NB4 (cell line): ENCODE results near the gene TCERG1L.

Source experiments
- DNase-seq: peaks from one replicate; pipeline ENCODE4 v3.0.0; 2010; ENCODE audit warnings: low read depth
- H3K4me3 ChIP-seq: one replicate; pipeline ENCODE4 v1.5.1; 2011; ENCODE audit warnings: mild to moderate bottlenecking, low read depth, low read length, moderate library complexity
- CTCF ChIP-seq: IDR thresholded peaks from one replicate; pipeline ENCODE4 v1.5.1; 2012; ENCODE audit warnings: low read depth, low read length
- MAX ChIP-seq: IDR thresholded peaks from 2 replicates; pipeline ENCODE4 v1.6.1; 2011; ENCODE audit warnings: low read depth, low read length
- MYC ChIP-seq: IDR thresholded peaks from 2 replicates; pipeline ENCODE4 v1.6.1; 2011; ENCODE audit warnings: low read depth, low read length
- POLR2A ChIP-seq: IDR thresholded peaks from 2 replicates; pipeline ENCODE4 v1.6.1; 2011; ENCODE audit warnings: mild to moderate bottlenecking; ENCODE audit not compliant: insufficient read length; ENCODE audit errors: extremely low read depth

Gene TCERG1L

GRCh38 chr10:131075218-131075770 is 236.2 kb downstream of the TCERG1L start:
- no peak for DNase-seq
- no peak overlapping the region for H3K4me3 ChIP-seq
- TF ChIP-seq MYC (no peak), CTCF (no peak), MAX (no peak), POLR2A (no peak)

GRCh38 chr10:131074682-131075081 is 236.8 kb downstream of the TCERG1L start:
- no peak overlapping the region for H3K4me3 ChIP-seq
- TF ChIP-seq POLR2A (no peak), CTCF (no peak), MYC (no peak), MAX (no peak)
- DNase-seq: no peak

- DNase-seq: no peak
- no peak for TF ChIP-seq MAX
- no peak for TF ChIP-seq CTCF
- TF ChIP-seq MYC: no peak
- TF ChIP-seq POLR2A: no peak
- H3K4me3 ChIP-seq: no peak overlapping the region
Observed at GRCh38 chr10:131073469-131074035, 238.0 kb downstream of the TCERG1L start.

- TF ChIP-seq CTCF (no peak), MYC (no peak), POLR2A (no peak)
- no peak overlapping the region for H3K4me3 ChIP-seq
- no peak for DNase-seq
Observed at GRCh38 chr10:131072651-131073468, 238.7 kb downstream of the TCERG1L start.

- no peak overlapping the region for H3K4me3 ChIP-seq
- no peak for DNase-seq
- TF ChIP-seq CTCF: no peak
- TF ChIP-seq MAX: no peak
- TF ChIP-seq MYC: no peak
- no peak for TF ChIP-seq POLR2A
Observed at GRCh38 chr10:131071721-131072120, 239.8 kb downstream of the TCERG1L start.
